Stimulated activated CD4-positive, alpha-beta T cell treated with anti-CD3 and anti-CD28 coated beads, Interleukin-12 subunit alpha, Interleukin-12 subunit beta, amount 100 ng/mL, for 48 hours (primary cell): ENCODE results near the gene FADS2.

Source experiments
- DNase-seq, 3 donors: peaks; one replicate each; pipeline ENCODE4 v3.0.0-alpha.2; 2020; ENCODE audit warnings: low read depth in 2 of 3, low spot score in 1 of 3

FADS2 gene

GRCh38 chr11:61795876-61796526, 32.1 kb upstream of the FADS2 start:
- DNase-seq, result no peak

GRCh38 chr11:61797263-61797944, 30.7 kb upstream of the FADS2 start:
- DNase-seq, result peak in 2 of 3 donors; percentile 41 to 60

- no peak for DNase-seq
Observed at GRCh38 chr11:61799665-61800284, 28.3 kb upstream of the FADS2 start.

GRCh38 chr11:61800331-61801281, 27.5 kb upstream of the FADS2 start:
- no peak for DNase-seq

- DNase-seq, result no peak
Observed at GRCh38 chr11:61802605-61803004, 25.5 kb upstream of the FADS2 start.

- no peak for DNase-seq
Observed at GRCh38 chr11:61803889-61804647, 24.0 kb upstream of the FADS2 start.

- no peak for DNase-seq
Observed at GRCh38 chr11:61805146-61805545, 23.0 kb upstream of the FADS2 start.

GRCh38 chr11:61806785-61807184, 21.3 kb upstream of the FADS2 start:
- DNase-seq, result no peak

GRCh38 chr11:61810671-61811175, 17.4 kb upstream of the FADS2 start:
- DNase-seq, result no peak

- no peak for DNase-seq
Observed at GRCh38 chr11:61811831-61812230, 16.3 kb upstream of the FADS2 start.

- DNase-seq, result no peak
Observed at GRCh38 chr11:61812736-61813411, 15.2 kb upstream of the FADS2 start.

- peak in 1 of 3 donors; percentile 12 for DNase-seq
Observed at GRCh38 chr11:61814247-61814957, 13.7 kb upstream of the FADS2 start.

GRCh38 chr11:61814958-61815789, 12.9 kb upstream of the FADS2 start:
- DNase-seq, result peak in 2 of 3 donors; percentile 21 to 58

GRCh38 chr11:61815790-61816735, 12.0 kb upstream of the FADS2 start:
- peak in 2 of 3 donors; percentile 34 to 38 for DNase-seq

- DNase-seq, result peak; percentile 62 to 79 (median 77)
Observed at GRCh38 chr11:61816736-61817455, 11.2 kb upstream of the FADS2 start, which contains the start of gene FADS1. Gene FADS1 (minus strand): TSS chr11:61817003. CDS start chr11:61816929, 74 bp downstream.

GRCh38 chr11:61817471-61818202, 10.5 kb upstream of the FADS2 start:
- DNase-seq, result no peak
